Measurements from ENCODE around the gene LIME1. TPM values are rescaled to one million over a fixed set of nuclear protein-coding genes. Genes with fewer than 3 reads are reported as not detected.

Gene LIME1
- total and polyA plus RNA-seq, 2 donors (not counting 1 experiment from before 2014, with no cell fraction given) = 0.68 to 3.5 TPM

DNA sequence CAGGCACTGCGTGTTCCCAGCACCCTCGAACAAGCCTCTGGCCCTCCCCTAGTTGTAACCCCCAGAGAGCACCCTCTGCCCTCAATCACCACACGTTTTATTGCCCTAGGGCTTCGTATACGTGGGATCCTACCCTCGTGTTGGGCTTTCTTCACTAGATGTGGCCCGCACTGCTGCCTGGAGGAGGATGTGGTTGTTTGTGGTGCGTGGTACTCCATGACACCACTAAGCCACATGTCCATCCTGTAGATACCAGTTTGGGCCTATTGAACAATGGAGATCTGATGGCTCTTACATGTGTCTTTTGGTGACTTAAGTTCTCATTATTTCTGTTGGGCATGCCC lies 20.2 kb downstream of the LIME1 start:
- no peaks in the 10 kb centered on the region for H3K27me3 ChIP-seq (ENCODE audit: control insufficient read depth, insufficient read depth, low read length)
- H3K9ac ChIP-seq (ENCODE audit: insufficient read depth, low read length) = no peak overlapping the region
- H3K4me3 ChIP-seq (replicated peaks in 1 of 4; ENCODE audit: control extremely low read depth in 1 of 4, insufficient read depth in 1 of 4, low read depth in 3 of 4, low read length in 4 of 4) = no peak overlapping the region
- no peaks in the 10 kb centered on the region for H4K20me1 ChIP-seq (ENCODE audit: control insufficient read depth, extremely low read depth, insufficient read depth, low read length)
- no peaks in the 10 kb centered on the region for H3K9me3 ChIP-seq (ENCODE audit: control insufficient read depth, insufficient read depth, low read depth, low read length)
- H3K79me2 ChIP-seq (ENCODE audit: control insufficient read depth, insufficient read depth, low read length) = no peaks in the 10 kb centered on the region
- H3K36me3 ChIP-seq (ENCODE audit: control insufficient read depth, insufficient read depth, low read length) = no peaks in the 10 kb centered on the region
- H3K4me1 ChIP-seq (ENCODE audit: control insufficient read depth, extremely low read depth, insufficient read depth, low read length) = no peaks in the 10 kb centered on the region
- H3K4me2 ChIP-seq (ENCODE audit: extremely low read depth, insufficient read depth, low read length) = no peak overlapping the region
- DNase-seq (ENCODE audit: low read depth in 2 of 2) = no peak
- TF ChIP-seq EZH2 (IDR thresholded peaks at IDR 0.05; ENCODE audit: low read length, missing control alignments) (no peak), CTCF (conservative IDR thresholded peaks at IDR 0.05 in 1 of 2, IDR thresholded peaks at IDR 0.05 in 1 of 2; ENCODE audit: low read depth in 1 of 2, low read length in 2 of 2) (no peak)
- no peak overlapping the region for H3K27ac ChIP-seq (ENCODE audit: insufficient read depth, low read length)
- H2AFZ ChIP-seq (ENCODE audit: low read length) = no peak overlapping the region

DNA sequence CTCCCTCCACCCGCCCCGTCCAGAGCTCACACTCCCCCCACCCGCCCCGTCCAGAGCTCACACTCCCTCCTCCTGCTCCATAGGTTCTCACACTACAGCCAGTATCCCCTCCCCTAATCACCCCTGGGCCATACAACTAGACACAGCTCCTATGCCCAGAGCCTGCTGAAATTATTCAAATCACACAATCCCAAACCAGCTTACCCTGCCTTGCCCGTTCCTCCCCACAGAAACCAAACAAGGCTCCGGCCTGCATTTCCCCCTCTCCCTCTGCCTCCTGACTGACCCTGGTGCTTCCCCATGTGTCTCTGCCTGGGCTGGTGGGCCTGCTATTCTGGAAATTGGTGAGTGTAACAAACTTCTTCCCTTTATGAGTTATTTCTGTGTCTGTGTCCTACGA lies 21.7 kb downstream of the LIME1 start:
- Histone ChIP-seq H3K4me2 (ENCODE audit: extremely low read depth, insufficient read depth, low read length) (no peak overlapping the region), H2AFZ (ENCODE audit: low read length) (no peak overlapping the region), H4K20me1 (ENCODE audit: control insufficient read depth, extremely low read depth, insufficient read depth, low read length) (no peaks in the 10 kb centered on the region), H3K27ac (ENCODE audit: insufficient read depth, low read length) (no peak overlapping the region), H3K79me2 (ENCODE audit: control insufficient read depth, insufficient read depth, low read length) (no peaks in the 10 kb centered on the region), H3K4me3 (replicated peaks in 1 of 4; ENCODE audit: control extremely low read depth in 1 of 4, insufficient read depth in 1 of 4, low read depth in 3 of 4, low read length in 4 of 4) (no peak overlapping the region), H3K36me3 (ENCODE audit: control insufficient read depth, insufficient read depth, low read length) (no peaks in the 10 kb centered on the region), H3K27me3 (ENCODE audit: control insufficient read depth, insufficient read depth, low read length) (no peaks in the 10 kb centered on the region), H3K9me3 (ENCODE audit: control insufficient read depth, insufficient read depth, low read depth, low read length) (no peaks in the 10 kb centered on the region), H3K4me1 (ENCODE audit: control insufficient read depth, extremely low read depth, insufficient read depth, low read length) (no peaks in the 10 kb centered on the region), H3K9ac (ENCODE audit: insufficient read depth, low read length) (no peak overlapping the region)
- TF ChIP-seq EZH2 (IDR thresholded peaks at IDR 0.05; ENCODE audit: low read length, missing control alignments) = no peak
- TF ChIP-seq CTCF (conservative IDR thresholded peaks at IDR 0.05 in 1 of 2, IDR thresholded peaks at IDR 0.05 in 1 of 2; ENCODE audit: low read depth in 1 of 2, low read length in 2 of 2) = no peak
- no peak for DNase-seq (ENCODE audit: low read depth in 2 of 2)

GRCh38 chr20:63759377-63759901 lies 23.0 kb downstream of the LIME1 start:
- Histone ChIP-seq H3K9me3 (ENCODE audit: control insufficient read depth, insufficient read depth, low read depth, low read length) (no peaks in the 10 kb centered on the region), H3K4me2 (ENCODE audit: extremely low read depth, insufficient read depth, low read length) (no peak overlapping the region), H3K36me3 (ENCODE audit: control insufficient read depth, insufficient read depth, low read length) (no peaks in the 10 kb centered on the region), H2AFZ (ENCODE audit: low read length) (no peak overlapping the region), H3K27ac (ENCODE audit: insufficient read depth, low read length) (no peak overlapping the region), H3K9ac (ENCODE audit: insufficient read depth, low read length) (no peak overlapping the region), H4K20me1 (ENCODE audit: control insufficient read depth, extremely low read depth, insufficient read depth, low read length) (no peaks in the 10 kb centered on the region), H3K79me2 (ENCODE audit: control insufficient read depth, insufficient read depth, low read length) (no peaks in the 10 kb centered on the region), H3K4me3 (replicated peaks in 1 of 4; ENCODE audit: control extremely low read depth in 1 of 4, insufficient read depth in 1 of 4, low read depth in 3 of 4, low read length in 4 of 4) (no peak overlapping the region), H3K4me1 (ENCODE audit: control insufficient read depth, extremely low read depth, insufficient read depth, low read length) (no peaks in the 10 kb centered on the region), H3K27me3 (ENCODE audit: control insufficient read depth, insufficient read depth, low read length) (no peaks in the 10 kb centered on the region)
- DNase-seq (ENCODE audit: low read depth in 2 of 2) = no peak
- TF ChIP-seq CTCF (conservative IDR thresholded peaks at IDR 0.05 in 1 of 2, IDR thresholded peaks at IDR 0.05 in 1 of 2; ENCODE audit: low read depth in 1 of 2, low read length in 2 of 2) (no peak), EZH2 (IDR thresholded peaks at IDR 0.05; ENCODE audit: low read length, missing control alignments) (no peak)

Data from fibroblast of lung (primary cell).